ENCODE measurements around the gene LARP4B. TPM values are rescaled to one million over a fixed set of nuclear protein-coding genes. Genes with fewer than 3 reads are reported as not detected.

LARP4B gene
- total RNA-seq, 1 experiment from 2014 or later, result 122 TPM

DNA sequence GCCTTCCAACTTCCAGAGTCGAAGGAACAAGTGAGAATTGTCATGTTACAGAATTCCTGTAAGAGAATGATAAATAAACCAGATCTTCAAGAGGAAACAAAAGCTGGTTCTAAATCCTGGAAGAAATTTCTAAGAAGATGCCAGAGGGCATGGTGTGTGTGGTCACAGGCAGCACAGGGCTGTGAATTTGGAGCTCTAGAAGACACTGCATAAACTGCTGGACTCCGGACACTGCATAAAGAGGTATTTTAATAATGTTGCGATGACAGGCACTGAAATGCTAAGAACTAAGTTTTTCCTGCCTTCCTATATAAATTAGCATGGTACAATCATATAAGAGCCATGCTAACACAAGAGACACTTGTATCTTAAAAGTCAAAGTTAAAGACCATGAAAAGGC is 86.0 kb downstream of the LARP4B start (continued):
- TF ChIP-seq, protein P1, sequence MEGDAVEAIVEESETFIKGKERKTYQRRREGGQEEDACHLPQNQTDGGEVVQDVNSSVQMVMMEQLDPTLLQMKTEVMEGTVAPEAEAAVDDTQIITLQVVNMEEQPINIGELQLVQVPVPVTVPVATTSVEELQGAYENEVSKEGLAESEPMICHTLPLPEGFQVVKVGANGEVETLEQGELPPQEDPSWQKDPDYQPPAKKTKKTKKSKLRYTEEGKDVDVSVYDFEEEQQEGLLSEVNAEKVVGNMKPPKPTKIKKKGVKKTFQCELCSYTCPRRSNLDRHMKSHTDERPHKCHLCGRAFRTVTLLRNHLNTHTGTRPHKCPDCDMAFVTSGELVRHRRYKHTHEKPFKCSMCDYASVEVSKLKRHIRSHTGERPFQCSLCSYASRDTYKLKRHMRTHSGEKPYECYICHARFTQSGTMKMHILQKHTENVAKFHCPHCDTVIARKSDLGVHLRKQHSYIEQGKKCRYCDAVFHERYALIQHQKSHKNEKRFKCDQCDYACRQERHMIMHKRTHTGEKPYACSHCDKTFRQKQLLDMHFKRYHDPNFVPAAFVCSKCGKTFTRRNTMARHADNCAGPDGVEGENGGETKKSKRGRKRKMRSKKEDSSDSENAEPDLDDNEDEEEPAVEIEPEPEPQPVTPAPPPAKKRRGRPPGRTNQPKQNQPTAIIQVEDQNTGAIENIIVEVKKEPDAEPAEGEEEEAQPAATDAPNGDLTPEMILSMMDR (IDR thresholded peaks at IDR 0.05 in 2 of 3, conservative IDR thresholded peaks at IDR 0.05 in 1 of 3; ENCODE audit: borderline replicate concordance in 1 of 3, insufficient read depth in 1 of 3, low read depth in 2 of 3, low read length in 2 of 3), result no peak
- TF ChIP-seq SIN3A (IDR thresholded peaks at IDR 0.05; ENCODE audit: low read depth) (no peak), YY1 (IDR thresholded peaks at IDR 0.05; ENCODE audit: extremely low read depth, insufficient replicate concordance, low read depth, low read length) (no peak)

DNA sequence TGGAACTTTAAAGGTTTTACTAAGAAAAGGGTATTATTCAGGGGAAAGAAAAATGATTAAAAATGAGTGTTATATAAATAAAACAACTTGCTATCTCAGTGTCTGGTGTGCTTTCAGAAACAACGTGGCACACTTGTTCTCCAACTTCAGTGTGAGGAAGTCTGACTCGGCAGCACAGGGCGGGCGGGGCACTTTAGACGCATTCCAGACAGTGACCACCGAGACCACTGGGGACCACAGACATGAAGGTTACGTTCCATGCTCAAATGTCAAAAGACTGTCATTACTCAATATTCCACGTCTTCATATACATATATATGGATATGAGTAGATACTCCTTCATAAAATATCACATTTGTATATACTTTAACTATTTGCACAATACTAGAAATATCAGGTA is 87.0 kb downstream of the LARP4B start:
- no peaks in the 10 kb centered on the region for H3K9me3 ChIP-seq (ENCODE audit: control insufficient read depth in 1 of 2, insufficient read depth in 1 of 2, low read depth in 1 of 2, low read length in 2 of 2)
- peaks cover 90% of the 10 kb centered on the region for H3K79me2 ChIP-seq (ENCODE audit: insufficient read depth, low read length)
- H4K20me1 ChIP-seq (ENCODE audit: insufficient read depth), result peaks cover 4% of the 10 kb centered on the region; the same call in 1 of the 2 replicates
- RAD21 ChIA-PET (ENCODE audit: low non-redundant PET in 1 of 2, low total read pairs in 2 of 2, uncharacterized antibody in 2 of 2, unreplicated experiment in 2 of 2), result no interaction called here
- peaks cover 0 to 4% of the 10 kb centered on the region in 2 experiments; a peak in 1 of 4 replicates for H3K4me1 ChIP-seq (ENCODE audit: control insufficient read depth in 1 of 2, insufficient read depth in 2 of 2, low read length in 2 of 2)
- ATAC-seq, result peak; percentile 38; the same call in 1 of the 2 replicates
- no peak overlapping the region for H3K4me2 ChIP-seq (ENCODE audit: low read length)
- H3K4me3 ChIP-seq (replicated peaks in 1 of 2; ENCODE audit: low read depth in 1 of 2, low read length in 2 of 2), result no peak overlapping the region
- intact Hi-C loops (cut with micrococcal nuclease), result no loop called here
- TF ChIP-seq, protein P2, sequence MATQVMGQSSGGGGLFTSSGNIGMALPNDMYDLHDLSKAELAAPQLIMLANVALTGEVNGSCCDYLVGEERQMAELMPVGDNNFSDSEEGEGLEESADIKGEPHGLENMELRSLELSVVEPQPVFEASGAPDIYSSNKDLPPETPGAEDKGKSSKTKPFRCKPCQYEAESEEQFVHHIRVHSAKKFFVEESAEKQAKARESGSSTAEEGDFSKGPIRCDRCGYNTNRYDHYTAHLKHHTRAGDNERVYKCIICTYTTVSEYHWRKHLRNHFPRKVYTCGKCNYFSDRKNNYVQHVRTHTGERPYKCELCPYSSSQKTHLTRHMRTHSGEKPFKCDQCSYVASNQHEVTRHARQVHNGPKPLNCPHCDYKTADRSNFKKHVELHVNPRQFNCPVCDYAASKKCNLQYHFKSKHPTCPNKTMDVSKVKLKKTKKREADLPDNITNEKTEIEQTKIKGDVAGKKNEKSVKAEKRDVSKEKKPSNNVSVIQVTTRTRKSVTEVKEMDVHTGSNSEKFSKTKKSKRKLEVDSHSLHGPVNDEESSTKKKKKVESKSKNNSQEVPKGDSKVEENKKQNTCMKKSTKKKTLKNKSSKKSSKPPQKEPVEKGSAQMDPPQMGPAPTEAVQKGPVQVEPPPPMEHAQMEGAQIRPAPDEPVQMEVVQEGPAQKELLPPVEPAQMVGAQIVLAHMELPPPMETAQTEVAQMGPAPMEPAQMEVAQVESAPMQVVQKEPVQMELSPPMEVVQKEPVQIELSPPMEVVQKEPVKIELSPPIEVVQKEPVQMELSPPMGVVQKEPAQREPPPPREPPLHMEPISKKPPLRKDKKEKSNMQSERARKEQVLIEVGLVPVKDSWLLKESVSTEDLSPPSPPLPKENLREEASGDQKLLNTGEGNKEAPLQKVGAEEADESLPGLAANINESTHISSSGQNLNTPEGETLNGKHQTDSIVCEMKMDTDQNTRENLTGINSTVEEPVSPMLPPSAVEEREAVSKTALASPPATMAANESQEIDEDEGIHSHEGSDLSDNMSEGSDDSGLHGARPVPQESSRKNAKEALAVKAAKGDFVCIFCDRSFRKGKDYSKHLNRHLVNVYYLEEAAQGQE (IDR thresholded peaks at IDR 0.05; ENCODE audit: low read depth), result no peak
- TF ChIP-seq EZH2phosphoT487 (IDR thresholded peaks at IDR 0.05; ENCODE audit: borderline replicate concordance), result no peak
- no peak for TF ChIP-seq POLR2AphosphoS5 (IDR thresholded peaks at IDR 0.05; ENCODE audit: low read depth, low read length)
- TF ChIP-seq YY1 (IDR thresholded peaks at IDR 0.05; ENCODE audit: extremely low read depth, insufficient replicate concordance, low read depth, low read length), result no peak
- TF ChIP-seq CBX3 (IDR thresholded peaks at IDR 0.05; ENCODE audit: low read depth), result no peak
- TF ChIP-seq TCF7L2 (IDR thresholded peaks at IDR 0.05; ENCODE audit: borderline replicate concordance, extremely low read depth, insufficient read depth, insufficient read length), result no peak
- no peak for TF ChIP-seq ZNF274 (IDR thresholded peaks at IDR 0.05; ENCODE audit: low read depth, low read length)
- no peak for TF ChIP-seq SP1 (IDR thresholded peaks at IDR 0.05; ENCODE audit: low read depth)
- TF ChIP-seq CEBPB (IDR thresholded peaks at IDR 0.05; ENCODE audit: low read depth), result no peak
- TF ChIP-seq SRF (IDR thresholded peaks at IDR 0.05; ENCODE audit: low read depth), result no peak
- no peak for TF ChIP-seq FOSL1 (IDR thresholded peaks at IDR 0.05; ENCODE audit: low read depth)
- TF ChIP-seq JUND (IDR thresholded peaks at IDR 0.05), result no peak
- no peak for TF ChIP-seq ELF1 (IDR thresholded peaks at IDR 0.05; ENCODE audit: borderline replicate concordance, low read depth)
- peaks cover 19 to 26% of the 10 kb centered on the region in 2 experiments; a peak in 2 of 4 replicates for H3K36me3 ChIP-seq (ENCODE audit: control insufficient read depth in 1 of 2, insufficient read depth in 2 of 2, low read length in 2 of 2)
- no peak for DNase-seq (ENCODE audit: low read depth, low spot score)
- no peak overlapping the region for H3K27ac ChIP-seq (ENCODE audit: low read depth, low read length)
- no peaks in the 10 kb centered on the region for H3K27me3 ChIP-seq (ENCODE audit: insufficient read depth, low read length)
- CTCF ChIA-PET, result no interaction called here
- no peaks in the 10 kb centered on the region for H3K9me2 ChIP-seq (ENCODE audit: insufficient read depth)
- H3K9ac ChIP-seq (ENCODE audit: low read length), result no peak overlapping the region
- POLR2A ChIA-PET, result no interaction called here
- no peak overlapping the region for H2AFZ ChIP-seq (ENCODE audit: low read depth, low read length, poor library complexity, severe bottlenecking)
- BruUV-seq (replicated peaks), result no TSS peak

Measured in HCT116 (cell line).